GM20431 (cell line): ENCODE results near the gene RASSF8.

Source experiments
- in situ Hi-C: fragments of 300-500 bp; cut with MseI, MboI; formaldehyde crosslinking; loops from one replicate; pipeline ENCODE4 v1.15.0; 2020; ENCODE audit warnings: low sequenced_read_pairs; ENCODE audit not compliant: unreplicated experiment

RASSF8 gene

GRCh38 chr12:26092346-26093105, 134.0 kb downstream of the RASSF8 start:
- in situ Hi-C loops: loop anchor here (25.0 kb wide), 1 partner anchor 520 kb away; no protein-coding TSS in a partner anchor

- in situ Hi-C loops: loop anchor here (25.0 kb wide), 1 partner anchor 517 kb away; no protein-coding TSS in a partner anchor
Observed at GRCh38 chr12:26095186-26095585, 136.7 kb downstream of the RASSF8 start.

DNA sequence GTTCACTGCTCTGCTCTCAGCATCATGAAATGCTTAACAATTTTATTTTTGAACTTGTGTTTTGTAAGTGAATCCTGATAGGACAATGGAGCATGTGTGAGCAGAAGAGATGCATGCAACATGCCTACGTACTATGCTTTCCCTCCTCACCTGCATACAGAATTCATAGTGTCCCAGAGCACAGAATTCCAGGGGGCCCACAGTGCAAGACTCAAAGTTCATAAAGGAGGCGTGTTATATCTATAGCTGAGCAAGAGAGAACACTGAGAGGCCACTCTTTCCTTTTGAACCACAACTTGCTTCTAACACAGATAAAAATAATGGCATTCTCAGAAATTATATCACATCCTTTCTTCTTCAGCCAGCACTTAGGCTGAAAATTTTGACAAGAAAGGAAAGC, 137.6 kb downstream of the RASSF8 start:
- in situ Hi-C loops: loop anchor here (25.0 kb wide), 1 partner anchor 516 kb away; no protein-coding TSS in a partner anchor

- in situ Hi-C loops: loop anchor here (25.0 kb wide), 1 partner anchor 515 kb away; no protein-coding TSS in a partner anchor
Observed at GRCh38 chr12:26097046-26097878, 138.8 kb downstream of the RASSF8 start.

DNA sequence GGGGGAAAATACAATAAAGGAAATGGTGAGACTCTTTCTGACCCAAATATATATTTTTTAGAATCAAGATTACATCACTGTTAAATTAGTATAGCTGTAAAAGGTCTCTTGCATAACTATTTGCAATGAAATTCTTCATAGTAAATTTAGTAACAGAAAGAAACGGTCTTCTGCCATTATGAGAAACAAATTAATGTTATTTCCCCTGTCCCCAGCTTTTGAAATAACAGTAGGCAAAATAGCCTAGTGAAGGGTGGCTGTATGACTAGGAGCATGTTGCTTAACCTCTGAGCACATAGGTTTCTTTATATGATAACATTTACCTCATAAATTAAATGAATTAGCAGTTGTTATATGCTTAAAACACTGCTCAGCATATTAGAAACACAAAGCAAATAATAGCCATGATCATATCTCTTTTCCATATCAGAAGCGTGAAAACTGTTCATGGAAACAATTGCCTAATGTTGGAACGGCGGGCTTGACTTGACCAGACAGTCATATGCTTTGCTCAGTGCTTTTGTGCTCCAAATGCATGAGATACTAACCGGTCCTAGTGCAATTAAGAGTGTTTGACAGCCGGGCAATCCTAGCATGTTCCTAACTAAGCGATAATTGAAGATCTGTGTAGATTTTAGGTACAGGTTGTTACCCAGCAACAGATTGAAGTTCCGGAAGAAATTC, 142.3 kb downstream of the RASSF8 start:
- in situ Hi-C loops: no loop called here

- in situ Hi-C loops: no loop called here
Observed at GRCh38 chr12:26101350-26101734, 142.9 kb downstream of the RASSF8 start.

GRCh38 chr12:26101763-26102162, 143.3 kb downstream of the RASSF8 start:
- in situ Hi-C loops: no loop called here

DNA sequence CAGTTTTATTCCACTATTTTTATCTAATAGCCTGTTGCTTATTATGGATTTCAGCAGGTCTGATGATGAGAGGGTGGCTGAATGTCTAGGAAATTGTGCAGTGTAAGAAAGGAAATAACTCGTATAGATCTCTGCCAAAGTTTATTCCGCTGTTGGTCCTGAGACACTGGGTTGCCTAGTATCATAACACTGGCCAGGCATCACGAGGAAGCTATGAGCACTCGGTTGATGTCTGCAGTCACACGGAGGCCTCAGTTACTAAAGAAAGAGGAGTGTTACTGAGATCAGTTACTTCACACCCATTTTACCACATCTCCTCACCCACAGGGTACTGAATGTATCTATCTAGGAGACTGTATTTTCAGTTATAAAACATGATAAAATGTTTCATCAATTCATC, 144.5 kb downstream of the RASSF8 start:
- in situ Hi-C loops: no loop called here

- in situ Hi-C loops: no loop called here
Observed at GRCh38 chr12:26106347-26106746, 147.9 kb downstream of the RASSF8 start.

- in situ Hi-C loops: no loop called here
Observed at GRCh38 chr12:26108915-26109314, 150.4 kb downstream of the RASSF8 start.

GRCh38 chr12:26109343-26109881, 150.9 kb downstream of the RASSF8 start:
- in situ Hi-C loops: no loop called here

GRCh38 chr12:26112232-26112631, 153.8 kb downstream of the RASSF8 start:
- in situ Hi-C loops: no loop called here

GRCh38 chr12:26112703-26113147, 154.2 kb downstream of the RASSF8 start:
- in situ Hi-C loops: no loop called here

DNA sequence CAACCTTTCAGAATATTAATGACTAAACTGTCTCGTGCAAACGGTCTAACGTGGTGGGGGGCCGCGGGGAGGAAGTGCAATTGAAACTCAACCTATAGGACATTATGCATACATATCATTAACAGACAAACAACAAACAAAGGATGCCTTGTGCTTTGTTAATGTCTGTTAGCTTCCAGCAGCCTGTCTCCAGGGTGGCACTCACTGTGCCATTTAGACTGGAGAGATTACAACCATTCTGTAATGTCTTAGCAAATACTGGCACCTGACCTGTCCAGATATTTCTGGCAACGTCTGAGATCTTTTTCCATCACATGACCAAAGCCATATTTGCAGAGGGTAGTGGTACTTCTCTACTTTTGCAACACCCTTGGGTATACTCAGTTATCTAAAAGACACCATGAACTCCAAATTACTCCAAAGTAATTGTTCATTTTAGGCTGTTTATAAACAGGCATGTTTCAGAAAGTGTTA, 154.7 kb downstream of the RASSF8 start:
- in situ Hi-C loops: no loop called here

GRCh38 chr12:26113853-26114719, 155.6 kb downstream of the RASSF8 start:
- in situ Hi-C loops: no loop called here

- in situ Hi-C loops: no loop called here
Observed at GRCh38 chr12:26114720-26115401, 156.4 kb downstream of the RASSF8 start.

DNA sequence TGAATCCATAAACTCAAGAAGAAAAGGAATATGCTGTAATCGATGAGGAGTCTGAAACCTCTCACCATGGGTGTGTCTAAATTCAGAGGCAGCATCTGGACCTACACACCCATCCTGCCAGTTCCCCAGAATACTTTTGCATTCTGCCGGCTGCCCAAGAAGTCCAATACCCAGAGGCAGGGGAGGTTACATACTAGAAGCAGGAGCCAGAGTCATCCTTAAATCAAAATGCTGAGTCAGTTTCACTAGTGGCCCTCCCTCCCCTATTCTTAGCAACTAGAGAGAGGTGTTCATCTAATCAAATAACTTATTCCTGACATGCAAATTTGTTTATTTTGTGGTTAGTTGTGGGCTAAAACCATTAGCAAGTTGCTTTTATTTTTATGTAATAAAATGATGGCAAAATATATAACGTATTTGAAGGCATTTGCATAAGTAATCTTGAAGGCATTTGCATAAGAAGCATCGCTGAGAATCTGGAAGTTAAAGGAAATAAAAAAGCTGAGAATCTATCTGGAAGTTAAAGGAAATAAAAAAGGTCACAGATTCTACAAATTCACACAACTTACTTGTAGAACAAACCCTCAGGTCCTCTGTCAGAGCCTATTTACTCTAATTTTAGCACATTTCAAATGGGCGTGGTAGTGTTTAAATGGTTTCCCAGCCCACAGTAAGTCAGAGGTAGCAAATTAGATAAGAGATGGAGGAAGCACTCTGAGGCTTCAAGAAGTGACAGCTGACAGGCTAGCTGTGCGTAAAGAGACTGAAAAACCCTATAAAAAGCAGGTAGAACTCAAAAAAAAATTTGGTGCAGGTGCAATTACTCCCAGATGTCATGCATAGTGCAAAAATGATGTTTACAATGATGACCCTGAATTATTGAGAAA, 158.6 kb downstream of the RASSF8 start:
- in situ Hi-C loops: no loop called here

DNA sequence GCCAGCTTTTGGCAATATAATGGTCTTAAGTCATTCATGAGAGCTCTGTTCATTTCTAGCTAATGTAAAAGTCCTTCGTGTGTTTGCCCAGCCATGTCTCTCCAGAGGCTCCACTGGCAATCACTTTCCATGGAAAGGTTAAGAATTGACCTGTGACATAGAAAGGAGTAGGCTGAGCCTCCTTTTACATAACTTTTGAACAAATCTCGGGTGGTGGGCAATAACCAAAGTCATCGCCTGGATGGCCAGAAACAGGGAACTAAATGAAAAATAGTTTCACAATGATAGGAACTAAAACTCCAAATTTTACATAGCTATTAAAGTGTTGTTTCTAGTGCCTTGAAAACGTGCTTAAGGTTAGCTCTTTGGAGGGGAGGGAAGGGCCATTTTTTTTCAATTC, 159.8 kb downstream of the RASSF8 start:
- in situ Hi-C loops: no loop called here
